Thyroid gland (tissue), 4 donors: ENCODE results near the gene HHIP. TPM values are rescaled to one million over a fixed set of nuclear protein-coding genes. Genes with fewer than 3 reads are reported as not detected.

Experiments
- DNase-seq, 2 donors: peaks; one replicate each; pipeline ENCODE4 v3.0.0-alpha.2; 2019
- H3K27ac ChIP-seq, 3 donors: fragments of 200-600 bp; sonication (generic); 1 replicate in 2 of 3; 2 replicates in 1 of 3; pipeline ENCODE4 v1.5.1; 2016 to 2019; ENCODE audit warnings: mild to moderate bottlenecking in 1 of 3, moderate library complexity in 1 of 3
- H3K27me3 ChIP-seq: fragments of 200-600 bp; sonication (generic); one replicate; pipeline ENCODE4 v1.5.1; 2019
- H3K36me3 ChIP-seq, 2 donors: fragments of 200-600 bp; sonication (generic); one replicate each; pipeline ENCODE4 v1.5.1; 2016 to 2019
- H3K4me1 ChIP-seq, 2 donors: fragments of 200-600 bp; sonication (generic); one replicate each; pipeline ENCODE4 v1.5.1; 2017 to 2019
- H3K4me3 ChIP-seq, 3 donors: fragments of 200-600 bp; sonication (generic); replicated peaks in 1 of 3; 1 replicate in 2 of 3; 2 replicates in 1 of 3; pipeline ENCODE4 v1.5.1; 2016; ENCODE audit warnings: mild to moderate bottlenecking in 1 of 3
- H3K9me3 ChIP-seq: fragments of 200-600 bp; sonication (generic); one replicate; pipeline ENCODE4 v1.5.1; 2017
- POLR2A ChIP-seq, 2 donors: fragments of 450-650 bp; IDR thresholded peaks; one replicate each; pipeline ENCODE4 v1.6.1; 2017; ENCODE audit warnings: antibody characterized with exemption in 2 of 2, mild to moderate bottlenecking in 2 of 2, moderate library complexity in 1 of 2
- WGBS, 2 donors: methylation state at CpG; one replicate each; pipeline ENCODE4 v1.1.5; 2017; 5-methylcytosine and 5-hydroxymethylcytosine counted together
- intact Hi-C: fragments of 100-400 bp; cut with DNase I; formaldehyde crosslinking; loops from one replicate; pipeline ENCODE4 v1.15.1; 2023
- total RNA-seq, 4 donors: library from RNA; depleted of rRNA; stranded (reverse); fragments of >200 nt; gene quantifications; one replicate each; pipeline ENCODE4 v1.2.3, GENCODE V29; 2016
- TF ChIP-seq, protein P1 (sequence below), 6 experiments: fragments of 200-600 bp in 3 of 6; fragments of 450-650 bp in 3 of 6; sonication (generic) in 3 of 6; IDR thresholded peaks; one replicate each; pipeline ENCODE4 v1.5.1; 2016 to 2019; ENCODE audit warnings: antibody characterized with exemption in 6 of 6, mild to moderate bottlenecking in 2 of 6, inconsistent platforms in 1 of 6, moderate library complexity in 1 of 6

Gene HHIP
- total RNA-seq, 4 donors from 2014 or later: 0.33 to 0.81 (median 0.47) TPM

DNA sequence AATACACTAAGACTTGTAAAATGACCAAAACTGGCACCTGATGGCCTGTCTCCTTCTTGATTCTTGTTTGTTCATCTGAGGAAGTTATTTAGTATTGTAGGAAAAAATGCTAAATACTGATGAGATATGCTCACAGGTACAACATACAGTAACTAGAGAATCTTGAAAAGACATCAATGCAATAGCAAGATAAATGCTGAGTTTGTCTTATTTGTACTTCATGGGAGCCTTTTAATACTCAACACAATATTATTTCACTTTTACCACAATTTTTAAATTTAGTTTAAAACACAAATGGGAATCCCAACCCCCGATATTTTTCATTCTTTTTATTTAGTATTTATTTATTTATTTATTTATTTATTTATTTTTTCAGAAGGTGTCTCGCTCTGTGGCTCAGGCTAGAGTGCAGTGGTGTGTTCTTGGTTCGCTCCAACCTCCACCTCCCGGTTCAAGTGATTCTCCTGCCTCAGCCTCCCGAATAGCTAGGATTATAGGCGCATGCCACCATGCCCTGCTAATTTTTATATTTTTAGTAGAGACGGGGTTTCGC is 12.1 kb downstream of the HHIP start:
- intact Hi-C loops: no loop called here
- H3K36me3 ChIP-seq: no peaks in the 10 kb centered on the region
- H3K27me3 ChIP-seq: no peaks in the 10 kb centered on the region
- no peak for DNase-seq
- WGBS, 2 donors: 95 to 96% methylated on average over 8 of the region's 8 CpGs
- TF ChIP-seq, protein P1, sequence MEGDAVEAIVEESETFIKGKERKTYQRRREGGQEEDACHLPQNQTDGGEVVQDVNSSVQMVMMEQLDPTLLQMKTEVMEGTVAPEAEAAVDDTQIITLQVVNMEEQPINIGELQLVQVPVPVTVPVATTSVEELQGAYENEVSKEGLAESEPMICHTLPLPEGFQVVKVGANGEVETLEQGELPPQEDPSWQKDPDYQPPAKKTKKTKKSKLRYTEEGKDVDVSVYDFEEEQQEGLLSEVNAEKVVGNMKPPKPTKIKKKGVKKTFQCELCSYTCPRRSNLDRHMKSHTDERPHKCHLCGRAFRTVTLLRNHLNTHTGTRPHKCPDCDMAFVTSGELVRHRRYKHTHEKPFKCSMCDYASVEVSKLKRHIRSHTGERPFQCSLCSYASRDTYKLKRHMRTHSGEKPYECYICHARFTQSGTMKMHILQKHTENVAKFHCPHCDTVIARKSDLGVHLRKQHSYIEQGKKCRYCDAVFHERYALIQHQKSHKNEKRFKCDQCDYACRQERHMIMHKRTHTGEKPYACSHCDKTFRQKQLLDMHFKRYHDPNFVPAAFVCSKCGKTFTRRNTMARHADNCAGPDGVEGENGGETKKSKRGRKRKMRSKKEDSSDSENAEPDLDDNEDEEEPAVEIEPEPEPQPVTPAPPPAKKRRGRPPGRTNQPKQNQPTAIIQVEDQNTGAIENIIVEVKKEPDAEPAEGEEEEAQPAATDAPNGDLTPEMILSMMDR (IDR thresholded peaks at IDR 0.05): no peak
- no peak for TF ChIP-seq POLR2A (IDR thresholded peaks at IDR 0.05)
- no peaks in the 10 kb centered on the region for H3K9me3 ChIP-seq
- H3K27ac ChIP-seq: no peak overlapping the region
- H3K4me1 ChIP-seq: no peaks in the 10 kb centered on the region
- H3K4me3 ChIP-seq: no peak overlapping the region

DNA sequence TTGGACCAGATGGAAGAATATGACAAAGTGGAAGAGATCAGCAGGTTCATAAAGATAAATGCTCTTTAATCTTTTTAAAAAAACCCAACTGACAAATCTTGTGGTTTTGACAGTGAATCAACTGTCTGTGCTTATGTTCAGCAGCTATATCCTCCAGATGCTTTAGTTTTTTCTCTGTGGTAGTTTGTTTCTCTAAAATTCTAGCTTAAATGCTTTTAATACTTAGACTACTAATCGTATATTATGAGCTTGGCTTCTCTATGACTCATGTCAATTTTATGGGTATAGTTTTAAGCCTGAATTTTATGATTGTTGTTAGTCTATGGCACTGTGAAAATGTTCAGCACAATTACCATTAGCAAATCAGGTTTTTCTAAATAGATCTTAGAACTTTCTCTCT is 12.9 kb downstream of the HHIP start:
- intact Hi-C loops: no loop called here
- 0 to 54% methylated on average over 1 of the region's 1 CpG for WGBS, 2 donors
- no peak for TF ChIP-seq POLR2A (IDR thresholded peaks at IDR 0.05)
- TF ChIP-seq, protein P1 (IDR thresholded peaks at IDR 0.05): no peak
- Histone ChIP-seq H3K9me3 (no peaks in the 10 kb centered on the region), H3K27me3 (no peaks in the 10 kb centered on the region), H3K27ac (no peak overlapping the region), H3K4me1 (no peaks in the 10 kb centered on the region), H3K4me3 (no peak overlapping the region), H3K36me3 (no peaks in the 10 kb centered on the region)
- DNase-seq: no peak

DNA sequence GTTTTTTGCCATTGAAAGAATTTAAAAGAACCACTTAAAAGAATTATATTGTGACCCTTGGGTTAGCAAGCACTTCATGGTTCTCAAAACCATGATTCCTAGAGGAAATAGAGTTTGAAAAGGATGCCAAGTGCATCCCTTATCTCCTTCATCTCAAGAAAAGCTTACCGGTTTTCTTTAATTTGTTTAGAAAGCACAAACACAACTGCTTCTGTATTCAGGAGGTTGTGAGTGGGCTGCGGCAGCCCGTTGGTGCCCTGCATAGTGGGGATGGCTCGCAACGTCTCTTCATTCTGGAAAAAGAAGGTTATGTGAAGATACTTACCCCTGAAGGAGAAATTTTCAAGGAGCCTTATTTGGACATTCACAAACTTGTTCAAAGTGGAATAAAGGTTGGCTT is 13.5 kb downstream of the HHIP start:
- no peaks in the 10 kb centered on the region for H3K27me3 ChIP-seq
- no peak for DNase-seq
- intact Hi-C loops: no loop called here
- no peak overlapping the region for H3K27ac ChIP-seq
- TF ChIP-seq, protein P1 (IDR thresholded peaks at IDR 0.05): no peak
- no peak for TF ChIP-seq POLR2A (IDR thresholded peaks at IDR 0.05)
- WGBS, 2 donors: 64 to 70% methylated on average over 5 of the region's 5 CpGs
- no peaks in the 10 kb centered on the region for H3K9me3 ChIP-seq
- H3K4me3 ChIP-seq: no peak overlapping the region
- H3K4me1 ChIP-seq: no peaks in the 10 kb centered on the region
- no peaks in the 10 kb centered on the region for H3K36me3 ChIP-seq

DNA sequence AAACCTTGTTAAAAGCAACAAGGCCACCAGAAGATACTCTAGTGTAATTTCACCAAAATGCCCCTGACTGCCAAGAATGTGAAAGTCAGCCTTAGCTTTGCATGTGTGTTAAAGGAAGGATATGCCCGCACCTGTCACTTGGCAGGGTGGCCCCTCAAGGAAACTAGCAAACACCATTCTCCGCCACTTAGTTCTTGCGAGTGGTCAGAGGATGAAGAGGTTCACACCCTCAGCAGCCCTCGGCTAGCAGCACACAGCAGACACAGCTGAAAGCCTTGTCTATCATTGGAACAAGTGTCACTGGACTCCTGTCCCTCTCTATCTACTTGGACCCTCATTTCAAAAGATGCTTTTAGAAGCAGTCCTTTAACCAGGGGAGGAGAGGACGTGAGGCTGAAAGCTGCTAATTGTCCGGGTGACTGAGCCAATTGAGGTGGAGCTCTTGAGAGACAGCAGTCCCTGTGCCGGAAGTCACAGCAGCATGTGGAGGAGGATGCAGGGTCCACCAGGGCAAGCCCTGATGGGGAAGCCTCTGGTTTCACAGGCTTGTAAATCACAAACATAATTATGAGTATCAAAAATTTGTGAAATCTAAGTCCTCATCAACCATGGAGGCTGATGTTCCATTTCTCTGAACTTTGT is 18.0 kb downstream of the HHIP start:
- Histone ChIP-seq H3K36me3 (no peaks in the 10 kb centered on the region), H3K4me1 (no peaks in the 10 kb centered on the region), H3K27ac (no peak overlapping the region), H3K4me3 (no peak overlapping the region), H3K27me3 (no peaks in the 10 kb centered on the region), H3K9me3 (no peaks in the 10 kb centered on the region)
- 41% methylated on average over 7 of the region's 7 CpGs for WGBS, 2 donors
- no peak for DNase-seq
- intact Hi-C loops: no loop called here
- no peak for TF ChIP-seq POLR2A (IDR thresholded peaks at IDR 0.05)
- TF ChIP-seq, protein P1 (IDR thresholded peaks at IDR 0.05): no peak

DNA sequence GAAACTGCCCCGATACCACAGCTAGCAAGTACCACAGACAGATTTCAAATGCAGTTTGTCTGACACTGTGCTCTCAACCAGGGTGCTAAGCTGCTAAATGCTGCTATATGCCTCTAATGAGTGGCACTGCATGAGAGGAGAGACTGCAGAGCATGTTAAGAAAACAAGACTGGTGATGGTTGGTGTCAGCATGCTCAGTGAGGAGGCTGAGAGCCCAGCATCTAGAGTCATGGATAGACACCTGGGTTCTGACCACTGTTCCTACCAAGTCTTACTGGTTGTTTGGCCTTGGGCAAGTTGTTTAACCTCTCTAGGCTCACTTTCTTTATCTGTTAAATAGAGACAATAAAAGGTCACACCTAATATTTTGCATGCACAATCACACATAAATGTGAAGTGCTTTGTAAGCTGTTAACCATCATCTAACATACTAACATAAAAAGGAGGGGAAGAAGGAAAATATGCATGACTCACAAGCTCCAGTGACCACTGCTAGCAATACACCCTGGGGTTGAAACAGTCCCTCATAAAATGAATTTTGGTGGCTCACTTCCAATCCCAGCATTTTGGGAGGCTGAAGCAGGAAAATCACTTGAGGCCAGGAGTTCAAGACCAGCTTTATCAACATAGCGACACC is 20.7 kb downstream of the HHIP start:
- TF ChIP-seq POLR2A (IDR thresholded peaks at IDR 0.05): no peak
- TF ChIP-seq, protein P1 (IDR thresholded peaks at IDR 0.05): no peak
- 84 to 92% methylated on average over 2 of the region's 2 CpGs for WGBS, 2 donors
- no peaks in the 10 kb centered on the region for H3K4me1 ChIP-seq
- no peaks in the 10 kb centered on the region for H3K36me3 ChIP-seq
- no peak for DNase-seq
- H3K9me3 ChIP-seq: no peaks in the 10 kb centered on the region
- no peaks in the 10 kb centered on the region for H3K27me3 ChIP-seq
- intact Hi-C loops: no loop called here
- no peak overlapping the region for H3K4me3 ChIP-seq
- H3K27ac ChIP-seq: no peak overlapping the region
